Choroid plexus epithelial cell (primary cell): ENCODE results near the gene CHTF8.

Experiments used
- DNase-seq: peaks from one replicate; pipeline ENCODE4 v3.0.0-alpha.2; 2010; ENCODE audit warnings: low read depth
- H3K4me3 ChIP-seq: 2 replicates; pipeline ENCODE4 v1.5.1; 2011; ENCODE audit warnings: low read depth, mild to moderate bottlenecking, control low read depth, low read length, moderate library complexity
- TF ChIP-seq, protein P1 (sequence below): conservative IDR thresholded peaks from 2 replicates; pipeline ENCODE4 v1.5.1; 2011; ENCODE audit warnings: low read depth, mild to moderate bottlenecking, control low read depth, inconsistent platforms, low read length, moderate library complexity

The CHTF8 gene, protein sequence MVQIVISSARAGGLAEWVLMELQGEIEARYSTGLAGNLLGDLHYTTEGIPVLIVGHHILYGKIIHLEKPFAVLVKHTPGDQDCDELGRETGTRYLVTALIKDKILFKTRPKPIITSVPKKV

DNA sequence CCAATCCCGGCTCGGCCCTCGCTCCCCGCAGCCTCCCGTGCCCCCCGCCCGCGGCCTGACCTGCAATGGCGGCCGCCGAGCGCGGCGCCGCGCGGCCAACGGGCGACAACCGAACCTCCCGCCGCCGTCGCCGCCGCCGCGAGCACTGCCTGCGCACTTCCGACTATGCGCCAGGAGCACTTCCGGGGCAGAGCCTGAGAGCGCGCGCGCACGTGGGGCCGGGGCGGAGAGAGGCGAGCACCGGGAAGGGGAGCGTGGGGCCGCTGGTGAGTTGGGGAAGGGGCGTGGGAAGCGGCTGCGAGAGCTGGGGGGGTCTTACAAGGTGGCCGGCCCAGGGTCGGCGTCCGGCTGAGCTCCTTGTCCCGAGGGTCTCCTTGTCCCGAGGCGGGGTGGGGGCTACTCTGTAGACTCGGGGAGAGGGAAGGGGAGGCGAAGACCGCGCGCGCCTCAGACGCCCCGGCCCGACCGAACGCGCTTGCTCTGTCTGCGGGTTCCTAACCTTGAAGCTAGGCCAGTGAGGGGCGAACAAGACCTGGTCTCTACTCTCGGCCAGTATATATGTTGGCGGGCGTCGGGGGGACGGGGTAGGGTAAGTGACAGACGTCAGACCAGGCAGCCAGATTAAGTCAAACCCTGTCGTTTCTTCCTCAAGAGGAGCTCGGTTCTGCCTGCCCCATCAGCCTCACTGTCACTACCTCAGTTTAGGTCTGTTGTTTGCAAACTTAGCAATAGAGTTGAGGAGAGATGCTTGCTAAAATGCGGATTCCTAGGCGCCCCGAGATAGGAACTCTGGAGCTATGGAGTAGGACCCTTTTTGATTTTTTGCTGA is at the start of gene CHTF8, which contains the start of gene UTP4:
CHTF8 (minus strand) TSS at position 165 of the 829 bp plus-strand sequence. CDS start 11,130 bp downstream, outside the sequence.
UTP4 (plus strand) TSS at position 226 of the 829 bp plus-strand sequence. CDS start 811 bp downstream, outside the sequence.
- TF ChIP-seq, protein P1, sequence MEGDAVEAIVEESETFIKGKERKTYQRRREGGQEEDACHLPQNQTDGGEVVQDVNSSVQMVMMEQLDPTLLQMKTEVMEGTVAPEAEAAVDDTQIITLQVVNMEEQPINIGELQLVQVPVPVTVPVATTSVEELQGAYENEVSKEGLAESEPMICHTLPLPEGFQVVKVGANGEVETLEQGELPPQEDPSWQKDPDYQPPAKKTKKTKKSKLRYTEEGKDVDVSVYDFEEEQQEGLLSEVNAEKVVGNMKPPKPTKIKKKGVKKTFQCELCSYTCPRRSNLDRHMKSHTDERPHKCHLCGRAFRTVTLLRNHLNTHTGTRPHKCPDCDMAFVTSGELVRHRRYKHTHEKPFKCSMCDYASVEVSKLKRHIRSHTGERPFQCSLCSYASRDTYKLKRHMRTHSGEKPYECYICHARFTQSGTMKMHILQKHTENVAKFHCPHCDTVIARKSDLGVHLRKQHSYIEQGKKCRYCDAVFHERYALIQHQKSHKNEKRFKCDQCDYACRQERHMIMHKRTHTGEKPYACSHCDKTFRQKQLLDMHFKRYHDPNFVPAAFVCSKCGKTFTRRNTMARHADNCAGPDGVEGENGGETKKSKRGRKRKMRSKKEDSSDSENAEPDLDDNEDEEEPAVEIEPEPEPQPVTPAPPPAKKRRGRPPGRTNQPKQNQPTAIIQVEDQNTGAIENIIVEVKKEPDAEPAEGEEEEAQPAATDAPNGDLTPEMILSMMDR: no peak
- DNase-seq: peak; percentile 82
- H3K4me3 ChIP-seq: peak within 1 kb of the TSS; percentile 93

DNA sequence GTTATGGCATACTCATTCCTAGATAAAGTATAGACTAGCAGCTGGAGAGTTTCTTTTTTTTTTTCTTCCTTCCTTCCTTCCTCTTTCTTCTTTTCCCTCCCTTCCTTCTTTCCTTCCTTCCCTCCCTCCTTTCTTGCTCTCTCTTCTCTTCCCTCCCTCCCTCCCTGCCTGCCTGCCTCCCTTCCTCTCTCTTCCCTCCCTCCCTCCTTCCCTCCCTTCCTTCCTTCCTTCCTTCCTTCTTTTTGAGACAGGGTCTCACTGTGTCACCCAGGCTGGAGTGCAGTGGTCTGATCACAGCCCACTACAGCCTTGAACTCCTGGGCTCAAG is 47.6 kb upstream of the CHTF8 start:
- no peak for DNase-seq
- TF ChIP-seq, protein P1: no peak
- H3K4me3 ChIP-seq: no peak overlapping the region

DNA sequence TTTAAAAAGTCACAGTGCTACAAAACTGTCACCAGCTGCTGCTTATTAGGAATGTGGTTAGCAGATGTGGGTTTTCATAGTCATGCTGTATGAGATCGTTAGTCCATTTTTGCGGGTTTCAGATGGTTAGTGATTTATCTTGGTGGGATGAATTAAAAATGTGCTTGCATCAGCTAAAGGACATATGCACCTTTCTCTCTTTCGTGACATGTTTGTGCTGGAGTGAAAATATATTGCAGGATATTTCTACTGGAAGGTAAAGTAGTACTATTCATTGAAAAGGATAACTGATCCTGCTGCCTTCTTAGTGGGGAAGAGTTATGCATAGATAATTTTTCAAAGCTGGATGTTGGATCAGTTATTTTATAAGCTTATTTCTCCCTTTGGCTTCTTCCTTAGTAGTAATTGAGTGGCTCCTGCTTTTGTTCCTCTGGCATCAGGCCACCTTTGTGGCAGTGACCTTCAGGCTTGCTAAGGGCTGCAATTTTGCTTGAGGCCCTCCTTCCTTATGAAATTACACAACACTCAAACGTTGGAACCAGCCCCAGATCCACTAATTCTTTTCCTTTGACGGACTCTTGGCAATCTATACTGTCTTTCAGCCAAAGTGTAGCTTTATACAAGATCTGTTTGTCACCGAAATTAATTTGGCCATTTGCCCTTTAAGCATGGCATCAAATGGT is 47.1 kb upstream of the CHTF8 start:
- peak; percentile 81 for DNase-seq
- H3K4me3 ChIP-seq: no peak overlapping the region
- TF ChIP-seq, protein P1: no peak

DNA sequence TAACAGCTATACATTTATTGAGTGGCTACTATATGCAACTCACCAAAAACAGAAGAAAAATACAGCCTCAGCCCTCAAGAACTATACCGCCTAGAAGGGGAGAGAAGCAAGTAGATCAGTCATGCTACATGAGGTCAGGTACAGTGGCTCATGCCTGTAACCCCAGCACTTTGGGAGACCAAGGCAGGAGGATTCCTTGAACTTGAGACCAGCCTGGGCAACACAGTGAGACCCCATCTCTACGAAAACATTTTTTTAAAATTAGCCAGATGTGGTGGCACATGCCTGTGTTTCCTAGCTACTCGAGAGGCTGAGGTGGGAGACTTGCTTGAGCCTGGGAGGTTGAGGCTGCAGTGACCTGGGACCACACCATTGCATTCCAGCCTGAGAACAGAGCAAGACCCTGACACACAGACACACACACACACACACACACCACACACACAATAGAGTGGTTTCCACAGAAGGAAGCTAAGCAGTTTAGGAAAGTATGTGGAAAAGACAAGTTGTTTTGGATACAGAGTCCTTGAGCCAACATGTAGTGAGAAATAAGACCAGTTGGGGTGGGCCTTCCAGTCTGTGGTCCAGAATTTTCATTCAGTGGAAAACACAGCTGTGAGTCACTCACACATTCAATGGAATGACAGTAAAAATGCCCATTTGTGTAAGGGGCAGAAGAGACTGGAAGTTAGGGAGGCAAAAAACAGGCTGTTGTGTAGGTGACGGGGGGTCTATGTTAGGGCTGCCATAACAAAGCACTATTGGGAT is 43.8 kb upstream of the CHTF8 start:
- DNase-seq: peak; percentile 63
- TF ChIP-seq, protein P1: no peak
- no peak overlapping the region for H3K4me3 ChIP-seq

DNA sequence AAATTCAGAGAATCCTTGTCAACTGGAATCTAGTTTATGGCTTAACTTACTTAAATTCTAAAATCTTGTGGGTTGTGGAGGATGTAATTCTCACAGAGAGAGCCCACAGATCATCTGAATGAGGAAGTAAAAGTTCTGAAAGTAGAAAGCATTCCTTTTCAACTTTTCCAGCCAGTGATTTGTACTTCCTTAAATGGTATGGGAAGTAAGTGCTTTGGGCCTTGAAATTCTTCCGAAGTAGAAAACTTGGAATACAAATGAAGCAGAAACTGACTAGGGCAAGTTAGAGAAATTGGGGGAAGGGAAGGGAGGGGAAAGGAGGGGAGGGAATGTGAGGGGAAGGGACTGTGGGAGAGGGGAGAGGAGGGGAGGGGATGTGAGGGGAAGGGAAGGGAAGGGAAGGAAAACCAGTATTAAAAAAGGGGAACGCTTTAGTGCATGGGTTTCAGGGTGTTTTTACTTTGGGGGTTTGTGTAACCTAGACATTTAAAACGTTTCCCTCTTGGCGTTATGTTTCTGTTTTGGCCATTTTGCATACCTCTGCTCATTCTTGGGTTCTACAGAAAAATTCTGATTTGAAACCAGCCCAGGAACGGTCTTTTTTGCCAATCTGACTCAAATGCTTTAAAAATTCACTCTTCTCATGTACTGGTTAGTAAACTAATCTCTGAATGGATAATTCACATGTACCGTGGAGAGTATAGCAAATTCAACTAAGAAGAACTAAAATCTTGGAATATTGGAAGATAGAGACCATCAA is 39.1 kb upstream of the CHTF8 start:
- no peak for DNase-seq
- TF ChIP-seq, protein P1: no peak

DNA sequence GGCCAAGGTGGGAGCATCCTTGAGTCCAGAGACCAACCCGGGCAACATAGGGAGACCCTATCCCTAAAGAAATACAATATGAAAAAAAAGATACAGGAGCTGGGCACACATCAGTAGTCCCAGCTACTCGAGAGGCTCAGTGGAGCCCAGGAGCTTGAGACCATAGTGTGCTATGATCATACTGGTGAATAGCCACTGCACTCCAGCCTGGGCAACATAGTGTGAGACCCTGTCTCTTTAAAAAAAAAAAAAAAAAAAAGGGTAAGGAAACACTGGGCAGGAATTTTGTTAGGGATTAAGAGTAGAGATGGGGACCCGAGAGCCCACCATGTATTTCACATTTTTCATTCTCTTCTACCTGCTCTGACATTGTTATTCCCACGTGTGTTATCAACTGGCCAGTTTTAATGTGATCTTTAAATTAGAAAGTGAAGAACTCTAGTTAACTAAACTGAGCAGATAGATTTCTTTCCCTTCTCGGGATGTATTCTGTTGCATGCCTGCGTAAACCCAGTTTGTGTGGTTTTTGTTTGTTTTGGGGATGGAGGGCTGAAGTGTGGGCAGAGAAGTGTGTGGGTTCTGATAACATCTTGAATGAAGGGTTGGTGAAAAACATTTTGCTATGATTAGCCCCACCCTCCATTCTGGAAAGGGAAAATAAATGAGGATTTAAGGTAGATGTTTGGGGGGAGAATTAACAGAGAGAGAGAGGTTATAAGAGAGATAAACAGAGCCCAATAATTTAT is 37.4 kb upstream of the CHTF8 start:
- DNase-seq: no peak
- TF ChIP-seq, protein P1: no peak
- no peak overlapping the region for H3K4me3 ChIP-seq

More for the DNA sequence above, 39.1 kb upstream of the CHTF8 start:
- no peak overlapping the region for H3K4me3 ChIP-seq
